Measurements from ENCODE around the gene PCDHA5. TPM values are rescaled to one million over a fixed set of nuclear protein-coding genes. Genes with fewer than 3 reads are reported as not detected.

The PCDHA5 gene
- total and polyA plus RNA-seq, 2 of the 13 experiments (the other 11 are each of a cell fraction or from before 2014, with no cell fraction given): not detected

DNA sequence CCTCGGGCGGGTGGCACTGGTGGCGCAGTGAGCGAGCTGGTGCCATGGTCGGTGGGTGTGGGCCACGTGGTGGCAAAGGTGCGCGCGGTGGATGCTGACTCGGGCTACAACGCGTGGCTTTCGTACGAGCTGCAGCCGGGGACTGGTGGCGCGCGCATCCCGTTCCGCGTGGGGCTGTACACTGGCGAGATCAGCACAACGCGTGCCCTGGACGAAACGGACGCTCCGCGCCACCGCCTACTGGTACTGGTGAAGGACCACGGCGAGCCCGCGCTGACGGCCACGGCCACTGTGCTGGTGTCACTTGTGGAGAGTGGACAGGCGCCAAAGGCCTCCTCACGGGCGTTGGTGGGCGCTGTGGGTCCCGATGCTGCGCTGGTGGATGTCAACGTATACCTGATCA is 12.5 kb upstream of the PCDHA5 start (continued):
- TF ChIP-seq TRAFD1 (CRISPR knock-in tag; IDR thresholded peaks at IDR 0.05; ENCODE audit: borderline replicate concordance) (no peak), ZNF646 (CRISPR knock-in tag; IDR thresholded peaks at IDR 0.05) (no peak), ZNF713 (CRISPR knock-in tag; IDR thresholded peaks at IDR 0.05) (no peak)
- TF ChIP-seq, protein P1, sequence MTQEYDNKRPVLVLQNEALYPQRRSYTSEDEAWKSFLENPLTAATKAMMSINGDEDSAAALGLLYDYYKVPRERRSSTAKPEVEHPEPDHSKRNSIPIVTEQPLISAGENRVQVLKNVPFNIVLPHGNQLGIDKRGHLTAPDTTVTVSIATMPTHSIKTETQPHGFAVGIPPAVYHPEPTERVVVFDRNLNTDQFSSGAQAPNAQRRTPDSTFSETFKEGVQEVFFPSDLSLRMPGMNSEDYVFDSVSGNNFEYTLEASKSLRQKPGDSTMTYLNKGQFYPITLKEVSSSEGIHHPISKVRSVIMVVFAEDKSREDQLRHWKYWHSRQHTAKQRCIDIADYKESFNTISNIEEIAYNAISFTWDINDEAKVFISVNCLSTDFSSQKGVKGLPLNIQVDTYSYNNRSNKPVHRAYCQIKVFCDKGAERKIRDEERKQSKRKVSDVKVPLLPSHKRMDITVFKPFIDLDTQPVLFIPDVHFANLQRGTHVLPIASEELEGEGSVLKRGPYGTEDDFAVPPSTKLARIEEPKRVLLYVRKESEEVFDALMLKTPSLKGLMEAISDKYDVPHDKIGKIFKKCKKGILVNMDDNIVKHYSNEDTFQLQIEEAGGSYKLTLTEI (CRISPR knock-in tag; conservative IDR thresholded peaks at IDR 0.05): no peak
